RWPE2 (cell line): ENCODE data around the gene SNED1.
A peak's percentile ranks its signal among the peaks of the same experiment; 100 is the strongest.

Experiments
- ATAC-seq: fragments of 200-7000 bp; cut with Tn5 transposase; 3 replicates; pipeline ENCODE4 v1.9.1; 2021; ENCODE audit warnings: low read depth
- DNase-seq: peaks from one replicate; pipeline ENCODE4 v3.0.0-alpha.2; 2020; ENCODE audit warnings: low spot score
- H3K27ac ChIP-seq: fragments of 450-650 bp; 2 replicates; pipeline ENCODE4 v1.5.1; 2017; ENCODE audit warnings: mild to moderate bottlenecking; ENCODE audit not compliant: poor library complexity, severe bottlenecking
- H3K27me3 ChIP-seq: fragments of 250-450 bp; sonication (Bioruptor Pico); 2 replicates; pipeline ENCODE4 v1.5.1; 2021; ENCODE audit warnings: mild to moderate bottlenecking, moderate library complexity; ENCODE audit not compliant: insufficient read depth, poor library complexity, severe bottlenecking
- H3K36me3 ChIP-seq: fragments of 250-450 bp; sonication (Bioruptor Pico); 2 replicates; pipeline ENCODE4 v1.5.1; 2020; ENCODE audit warnings: low read depth, mild to moderate bottlenecking, moderate library complexity
- H3K4me1 ChIP-seq: fragments of 250-450 bp; sonication (Bioruptor Pico); 2 replicates; pipeline ENCODE4 v1.5.1; 2021; ENCODE audit warnings: mild to moderate bottlenecking, moderate library complexity; ENCODE audit not compliant: insufficient read depth, poor library complexity, severe bottlenecking
- H3K4me3 ChIP-seq: fragments of 250-450 bp; sonication (Bioruptor Pico); 2 replicates; pipeline ENCODE4 v1.5.1; 2021; ENCODE audit warnings: mild to moderate bottlenecking, moderate library complexity; ENCODE audit not compliant: severe bottlenecking
- H3K9me3 ChIP-seq: fragments of 250-450 bp; sonication (Bioruptor Pico); 2 replicates; pipeline ENCODE4 v1.5.1; 2021; ENCODE audit warnings: mild to moderate bottlenecking, moderate library complexity; ENCODE audit not compliant: severe bottlenecking
- TF ChIP-seq, protein P1 (sequence below): fragments of 450-650 bp; IDR thresholded peaks from one replicate; pipeline ENCODE4 v1.5.1; 2017; ENCODE audit warnings: mild to moderate bottlenecking, moderate library complexity; ENCODE audit not compliant: poor library complexity, severe bottlenecking

SNED1 gene

GRCh38 chr2:240988146-240988545 lies 10.3 kb upstream of the SNED1 start:
- no peaks in the 10 kb centered on the region for H3K36me3 ChIP-seq
- no peak overlapping the region for H3K27ac ChIP-seq
- TF ChIP-seq, protein P1, sequence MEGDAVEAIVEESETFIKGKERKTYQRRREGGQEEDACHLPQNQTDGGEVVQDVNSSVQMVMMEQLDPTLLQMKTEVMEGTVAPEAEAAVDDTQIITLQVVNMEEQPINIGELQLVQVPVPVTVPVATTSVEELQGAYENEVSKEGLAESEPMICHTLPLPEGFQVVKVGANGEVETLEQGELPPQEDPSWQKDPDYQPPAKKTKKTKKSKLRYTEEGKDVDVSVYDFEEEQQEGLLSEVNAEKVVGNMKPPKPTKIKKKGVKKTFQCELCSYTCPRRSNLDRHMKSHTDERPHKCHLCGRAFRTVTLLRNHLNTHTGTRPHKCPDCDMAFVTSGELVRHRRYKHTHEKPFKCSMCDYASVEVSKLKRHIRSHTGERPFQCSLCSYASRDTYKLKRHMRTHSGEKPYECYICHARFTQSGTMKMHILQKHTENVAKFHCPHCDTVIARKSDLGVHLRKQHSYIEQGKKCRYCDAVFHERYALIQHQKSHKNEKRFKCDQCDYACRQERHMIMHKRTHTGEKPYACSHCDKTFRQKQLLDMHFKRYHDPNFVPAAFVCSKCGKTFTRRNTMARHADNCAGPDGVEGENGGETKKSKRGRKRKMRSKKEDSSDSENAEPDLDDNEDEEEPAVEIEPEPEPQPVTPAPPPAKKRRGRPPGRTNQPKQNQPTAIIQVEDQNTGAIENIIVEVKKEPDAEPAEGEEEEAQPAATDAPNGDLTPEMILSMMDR, result no peak
- no peaks in the 10 kb centered on the region for H3K9me3 ChIP-seq
- ATAC-seq, result no peak
- peaks cover 4% of the 10 kb centered on the region for H3K27me3 ChIP-seq
- no peak overlapping the region for H3K4me3 ChIP-seq
- DNase-seq, result no peak
- peaks cover 7% of the 10 kb centered on the region for H3K4me1 ChIP-seq

DNA sequence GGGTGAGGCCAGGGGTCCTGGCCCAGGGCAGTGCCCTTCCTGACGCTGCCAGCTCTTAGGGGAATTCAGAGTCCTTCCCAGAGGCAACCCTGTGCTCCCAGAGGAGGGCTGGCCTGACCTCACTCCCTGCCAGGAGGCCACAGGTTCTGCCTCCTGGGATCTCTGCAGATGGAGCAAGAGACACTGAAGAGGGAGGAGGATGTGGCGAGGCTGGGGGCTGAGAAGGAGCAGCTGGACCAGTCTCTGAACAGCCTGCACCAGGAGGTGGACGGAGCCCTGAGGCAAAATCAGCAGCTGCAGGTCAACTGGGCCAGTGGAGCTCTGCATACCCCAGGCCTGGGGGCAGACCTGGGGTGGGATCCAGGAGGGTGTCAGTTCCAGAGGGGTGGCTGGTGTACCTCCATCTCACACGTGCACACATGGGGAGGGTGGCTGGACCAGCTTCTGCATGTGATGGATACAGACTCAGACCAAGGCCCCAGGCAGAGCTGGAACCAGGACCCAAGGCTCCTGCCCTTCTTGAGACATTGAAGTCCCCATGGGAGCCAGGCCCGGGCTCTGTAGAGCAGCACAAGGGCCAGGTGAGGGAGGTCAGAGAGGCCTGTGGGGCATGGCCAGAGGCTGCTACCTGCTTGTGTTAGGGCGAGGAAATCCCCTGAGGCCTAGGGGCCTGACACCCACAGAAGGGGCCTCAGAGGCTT lies 9.7 kb upstream of the SNED1 start:
- TF ChIP-seq, protein P1, result no peak
- Histone ChIP-seq H3K27me3 (peaks cover under 1% of the 10 kb centered on the region), H3K27ac (no peak overlapping the region), H3K4me3 (no peak overlapping the region), H3K9me3 (no peaks in the 10 kb centered on the region), H3K36me3 (no peaks in the 10 kb centered on the region), H3K4me1 (peaks cover 7% of the 10 kb centered on the region)
- DNase-seq, result peak; percentile 45
- no peak for ATAC-seq

DNA sequence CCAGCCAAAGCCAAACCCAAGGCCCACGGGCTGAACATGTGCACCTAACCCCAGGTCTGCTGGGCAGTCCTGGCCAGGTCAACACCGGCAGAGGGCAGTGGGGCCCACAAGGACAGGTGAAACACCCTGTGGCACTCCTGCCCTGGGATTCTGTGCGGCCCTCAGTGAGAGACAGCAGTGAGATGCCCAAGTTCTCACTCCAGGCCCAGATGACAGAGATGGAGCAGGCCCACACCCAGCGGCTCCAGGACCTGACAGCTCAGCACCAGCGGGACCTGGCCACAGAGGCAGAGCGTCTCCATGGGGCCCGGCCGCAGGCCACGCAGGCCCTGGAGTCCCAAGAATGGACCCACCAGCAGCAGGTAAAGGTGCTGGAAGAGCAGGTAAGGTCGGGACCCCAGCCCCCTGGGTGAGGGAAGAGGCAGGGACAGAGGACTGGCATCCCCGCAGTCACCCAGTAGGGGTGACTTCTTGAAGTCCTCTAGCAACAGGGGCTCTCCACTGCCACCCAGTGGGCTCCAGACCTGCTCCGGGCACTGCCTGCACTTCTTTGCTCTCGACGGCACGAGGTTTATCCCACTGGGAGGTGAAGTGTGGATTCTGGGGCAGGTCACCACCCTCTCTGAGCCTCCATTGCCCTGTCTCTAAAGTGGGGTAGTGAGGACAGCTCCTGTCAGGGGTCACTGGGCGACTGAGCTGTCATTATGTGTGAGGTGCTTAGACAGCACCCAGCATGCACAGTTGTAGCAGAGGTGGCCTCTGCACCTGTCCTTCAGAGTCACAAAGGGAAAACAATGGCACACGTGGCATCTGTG lies 8.8 kb upstream of the SNED1 start:
- ATAC-seq, result no peak
- peak; percentile 58 for DNase-seq
- no peak overlapping the region for H3K27ac ChIP-seq

DNA sequence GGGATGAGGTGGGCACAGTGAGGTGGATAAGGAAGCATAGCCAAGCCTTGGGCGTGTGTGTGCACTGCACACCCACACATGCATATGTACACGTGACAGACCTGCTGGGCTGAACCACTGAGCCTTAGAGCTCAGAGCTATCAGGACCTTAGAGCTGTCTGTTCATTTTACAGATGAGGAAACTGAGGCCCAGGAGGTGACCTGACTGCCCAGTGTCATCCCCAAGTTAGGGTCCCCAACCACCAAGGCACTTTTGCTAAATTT lies 8.2 kb upstream of the SNED1 start:
- H3K4me3 ChIP-seq, result no peak overlapping the region
- H3K4me1 ChIP-seq, result peaks cover 7% of the 10 kb centered on the region
- H3K27me3 ChIP-seq, result no peaks in the 10 kb centered on the region
- H3K27ac ChIP-seq, result no peak overlapping the region
- H3K36me3 ChIP-seq, result no peaks in the 10 kb centered on the region
- TF ChIP-seq, protein P1, result no peak
- DNase-seq (no peak), ATAC-seq (no peak)
- no peaks in the 10 kb centered on the region for H3K9me3 ChIP-seq

More for the DNA sequence above, 8.8 kb upstream of the SNED1 start:
- Histone ChIP-seq H3K36me3 (no peaks in the 10 kb centered on the region), H3K27me3 (no peaks in the 10 kb centered on the region), H3K4me3 (no peak overlapping the region), H3K9me3 (no peaks in the 10 kb centered on the region), H3K4me1 (peaks cover 7% of the 10 kb centered on the region)
- TF ChIP-seq, protein P1, result peak; percentile 30
